Heart left ventricle (tissue), 16 donors: ENCODE data around the gene SPTBN4. TPM values are rescaled to one million over a fixed set of nuclear protein-coding genes. Genes with fewer than 3 reads are reported as not detected.

Source experiments
- ATAC-seq, 4 donors: fragments of 200-7000 bp; cut with Tn5 transposase; one replicate each; pipeline ENCODE4 v1.9.1; 2020 to 2022; ENCODE audit warnings: moderate library complexity in 4 of 4, mild to moderate bottlenecking in 3 of 4, moderate number of reproducible peaks in 1 of 4
- DNase-seq, 5 donors: peaks; one replicate each; pipeline ENCODE4 v3.0.0-alpha.2; 2020
- H3K27ac ChIP-seq, 12 donors: fragments of 200-600 bp; sonication (generic) in 4 of 12; one replicate each; pipeline versions ENCODE4 v1.5.0 to v1.8.0; 2016 to 2022; ENCODE audit warnings: mild to moderate bottlenecking in 2 of 12
- H3K27me3 ChIP-seq, 9 donors: fragments of 200-600 bp; sonication (generic) in 2 of 9; one replicate each; pipeline versions ENCODE4 v1.5.1 to v1.8.0; 2016 to 2022; ENCODE audit warnings: mild to moderate bottlenecking in 3 of 9
- H3K36me3 ChIP-seq, 9 donors: fragments of 200-600 bp; sonication (generic) in 2 of 9; one replicate each; pipeline versions ENCODE4 v1.5.0 to v1.8.0; 2018 to 2022; ENCODE audit warnings: mild to moderate bottlenecking in 2 of 9
- H3K4me1 ChIP-seq, 12 donors: fragments of 200-600 bp; sonication (generic) in 4 of 12; one replicate each; pipeline versions ENCODE4 v1.5.0 to v1.8.0; 2016 to 2022; ENCODE audit warnings: mild to moderate bottlenecking in 3 of 12
- H3K4me3 ChIP-seq, 12 donors: fragments of 200-600 bp; sonication (generic) in 4 of 12; one replicate each; pipeline versions ENCODE4 v1.5.0 to v1.8.0; 2017 to 2022; ENCODE audit warnings: mild to moderate bottlenecking in 9 of 12, moderate library complexity in 4 of 12
- H3K9me3 ChIP-seq, 12 donors: fragments of 200-600 bp; sonication (generic) in 4 of 12; one replicate each; pipeline versions ENCODE4 v1.5.0 to v1.8.0; 2016 to 2022; ENCODE audit warnings: mild to moderate bottlenecking in 1 of 12
- CTCF ChIP-seq, 12 donors: fragments of 200-600 bp; sonication (generic) in 4 of 12; IDR thresholded peaks; one replicate each; pipeline versions ENCODE4 v1.5.0 to v1.8.0; 2018 to 2022; ENCODE audit warnings: antibody characterized with exemption in 12 of 12, mild to moderate bottlenecking in 5 of 12
- POLR2A ChIP-seq, 2 donors: fragments of 450-650 bp; IDR thresholded peaks; one replicate each; pipeline ENCODE4 v1.6.1; 2017; ENCODE audit warnings: antibody characterized with exemption in 2 of 2, mild to moderate bottlenecking in 2 of 2, moderate library complexity in 2 of 2
- WGBS, 4 donors: extraction: QIAGEN DNeasy Blood & Tissue Kit in 2 of 4; methylation state at CpG; one replicate each; pipeline versions ENCODE4 v1.1.5 to v1.1.7; 2013 to 2018; 5-methylcytosine and 5-hydroxymethylcytosine counted together
- intact Hi-C, 10 donors: fragments of 100-400 bp; cut with DNase I; formaldehyde crosslinking; loops; one replicate each; pipeline versions ENCODE4 v1.11.1 to v1.14.2; 2022
- polyA plus RNA-seq, 2 donors: library from polyadenylated mRNA; stranded (reverse); fragments of 200-250 nt; gene quantifications; one replicate each; pipeline ENCODE4 v1.2.3, GENCODE V29; 2013
- total RNA-seq, 9 donors: library from RNA; depleted of rRNA in 2 of 9; stranded (reverse); fragments of >200 nt in 2 of 9; fragmentation: NEBNext Ultra II Directional in 3 of 9; extraction: Animal tissue kit (Norgen Biotek cat#: 25700) in 3 of 9; gene quantifications; one replicate each; pipeline versions ENCODE4 v1.1.0 to v1.2.4, GENCODE V29; 2016 to 2023
- donor health status: ischemic (EF 13 %, LVEDD 7.1; RV severe dilation, severe dysfunction).
- donor health status: healthy with polysubstance abuse.
- donor health status: DM: no; HTN: yes; CAD: no.
- donor health status: DM: no; HTN: no; CAD: no.
- donor health status: ischemic (EF 25% LVEDD 6.9; RV normal size, moderate dysfunction).
- donor health status: ischemic (EF 25% LVEDD 5.7; RV mildly dilated, moderate dysfunction).
- donor health status: healthy.
- donor health status: DM: yes; HTN: yes; CAD: no.
- donor health status: ischemic (EF 35%, LVEDD 5.7; RV mildly dilated, moderate dysfunction).
- donor health status: nonischemic (EF 11% LVEDD 7.7; RV severe dilation, severe dysfunction).
- donor health status: DM: yes; HTN: yes; CAD: no.
- donor health status: PGD.
- donor health status: ischemic (EF 29% LVEDD 5.4; RV normal size, mild dysfunction).
- donor health status: nonischemic (EF 23%, LVEDD 6.1; RV moderate dilation, normal function).

SPTBN4 gene
- total and polyA plus RNA-seq, 11 donors = 1.9 to 8.7 (median 4.2) TPM

- no peak for ATAC-seq
- 79 to 88% (median 83%) methylated on average over 8 of the region's 8 CpGs for WGBS, 4 donors
- peaks cover 5 to 22% (median 19%) of the 10 kb centered on the region in 12 donors for H3K4me1 ChIP-seq
- H3K27ac ChIP-seq = no peak overlapping the region
- intact Hi-C loops = no loop called here
- no peaks in the 10 kb centered on the region for H3K9me3 ChIP-seq
- TF ChIP-seq CTCF (IDR thresholded peaks at IDR 0.05) = no peak
- no peak for TF ChIP-seq POLR2A (IDR thresholded peaks at IDR 0.05)
- no peaks in the 10 kb centered on the region for H3K27me3 ChIP-seq
- no peak overlapping the region for H3K4me3 ChIP-seq
- no peak for DNase-seq
- H3K36me3 ChIP-seq = peaks cover 0 to 53% (median 35%) of the 10 kb centered on the region in 9 donors
Observed at GRCh38 chr19:40446263-40446784, 20.5 kb upstream of the SPTBN4 start.

- 91 to 97% (median 94%) methylated on average over 4 of the region's 4 CpGs for WGBS, 4 donors
- H3K9me3 ChIP-seq = no peaks in the 10 kb centered on the region
- no peak overlapping the region for H3K4me3 ChIP-seq
- DNase-seq (no peak), ATAC-seq (no peak)
- no peak overlapping the region for H3K27ac ChIP-seq
- no peak for TF ChIP-seq CTCF (IDR thresholded peaks at IDR 0.05)
- no peak for TF ChIP-seq POLR2A (IDR thresholded peaks at IDR 0.05)
- peaks cover 0 to 42% (median 31%) of the 10 kb centered on the region in 9 donors for H3K36me3 ChIP-seq
- intact Hi-C loops = no loop called here
- H3K4me1 ChIP-seq = peaks cover 0 to 6% (median 4%) of the 10 kb centered on the region in 12 donors
- H3K27me3 ChIP-seq = no peaks in the 10 kb centered on the region
Observed at GRCh38 chr19:40449506-40449905, 17.3 kb upstream of the SPTBN4 start.

GRCh38 chr19:40450664-40451063 lies 16.1 kb upstream of the SPTBN4 start:
- no peak for ATAC-seq
- H3K9me3 ChIP-seq = no peaks in the 10 kb centered on the region
- no peak overlapping the region for H3K27ac ChIP-seq
- intact Hi-C loops = no loop called here
- no peak for DNase-seq
- no peaks in the 10 kb centered on the region for H3K4me1 ChIP-seq
- TF ChIP-seq POLR2A (IDR thresholded peaks at IDR 0.05) = no peak
- no peak for TF ChIP-seq CTCF (IDR thresholded peaks at IDR 0.05)
- no peak overlapping the region for H3K4me3 ChIP-seq
- WGBS, 4 donors = 95 to 100% (median 97%) methylated on average over 4 of the region's 4 CpGs
- H3K36me3 ChIP-seq = peaks cover 0 to 53% (median 34%) of the 10 kb centered on the region in 9 donors
- H3K27me3 ChIP-seq = no peaks in the 10 kb centered on the region

- ATAC-seq = peak in 1 of 4 donors; percentile 40
- intact Hi-C loops = no loop called here
- peaks cover 0 to 65% (median 43%) of the 10 kb centered on the region in 9 donors for H3K36me3 ChIP-seq
Observed at GRCh38 chr19:40452016-40452415, 14.8 kb upstream of the SPTBN4 start.

More at GRCh38 chr19:40452016-40452415, 14.8 kb upstream of the SPTBN4 start:
- H3K27ac ChIP-seq = no peak overlapping the region
- DNase-seq = no peak
- no peaks in the 10 kb centered on the region for H3K4me1 ChIP-seq
- WGBS, 4 donors = 67 to 76% (median 70%) methylated on average over 5 of the region's 5 CpGs
- TF ChIP-seq POLR2A (IDR thresholded peaks at IDR 0.05) (no peak), CTCF (IDR thresholded peaks at IDR 0.05) (no peak)
- no peaks in the 10 kb centered on the region for H3K9me3 ChIP-seq
- no peak overlapping the region for H3K4me3 ChIP-seq
- no peaks in the 10 kb centered on the region for H3K27me3 ChIP-seq
